SKM-1 treated with dmso at 0.1 percent for 144 hours (cell line): Measurements from ENCODE around the gene GRIA3.
"Not testable (repeated sequence)": the region's sequence is repeated elsewhere in the genome, so short reads cannot be mapped to it uniquely, and the experiment has no call there.

Experiments used
- DNase-seq: peaks from one replicate; lab custom pipeline; 2025; ENCODE audit not compliant: unreplicated experiment; lab: John Stamatoyannopoulos, UW

Gene GRIA3

DNA sequence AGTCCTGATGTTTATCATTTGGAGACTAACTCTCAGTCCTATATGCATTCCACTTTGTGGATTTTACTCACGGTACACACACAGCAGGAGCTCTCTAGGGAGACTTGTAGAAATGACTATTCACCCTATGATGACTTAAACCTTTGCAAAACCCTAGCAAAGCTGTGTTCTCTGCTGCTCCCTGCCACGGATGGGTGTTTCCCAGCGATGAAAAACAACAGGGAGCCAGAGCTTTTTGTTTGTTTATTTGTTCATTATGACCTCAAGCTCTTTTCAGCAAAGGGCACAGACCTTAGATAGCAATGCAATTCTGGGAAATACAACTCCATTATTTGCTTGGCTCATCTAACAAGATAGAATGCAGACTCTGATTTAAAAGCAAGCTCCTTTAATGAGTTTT is 156.6 kb downstream of the GRIA3 start:
- no peak for DNase-seq

DNA sequence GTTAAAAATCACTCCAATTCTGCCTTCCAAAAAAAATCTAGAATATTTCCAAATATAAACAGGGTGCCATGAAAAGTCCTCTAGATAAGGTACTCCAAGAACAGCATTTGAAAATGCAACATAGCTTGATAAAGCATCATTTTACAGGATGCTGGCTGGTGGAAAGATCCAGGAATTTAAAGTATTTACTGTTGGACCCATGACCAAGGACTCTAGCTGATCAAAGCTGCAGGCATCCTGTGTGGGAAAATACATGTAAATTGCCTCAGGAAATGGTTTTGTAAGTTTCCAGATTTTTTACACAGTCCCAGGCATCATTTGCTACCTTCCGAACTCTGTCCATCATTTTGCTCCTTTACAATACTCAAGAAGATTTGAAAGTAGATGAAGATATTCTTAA is 164.4 kb downstream of the GRIA3 start:
- DNase-seq, result no peak

DNA sequence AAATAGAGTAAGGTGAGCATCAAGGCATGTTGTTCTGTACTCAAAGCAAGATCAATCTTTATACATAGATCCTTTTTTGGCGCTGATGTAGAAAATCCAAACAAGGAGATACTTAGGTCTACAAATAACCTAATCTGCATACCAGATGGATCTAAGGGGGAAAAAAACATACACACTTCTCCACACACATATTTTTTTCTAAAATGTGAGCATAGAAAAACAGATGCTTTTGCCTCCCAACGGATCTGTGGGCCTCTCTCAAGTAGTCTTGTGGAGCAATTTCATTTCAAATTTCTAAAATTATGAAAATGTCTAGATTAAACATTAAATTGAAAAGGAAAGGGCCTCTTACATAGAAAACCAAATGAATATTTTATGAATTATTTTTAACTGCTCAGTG is 166.1 kb downstream of the GRIA3 start:
- DNase-seq, result no peak

DNA sequence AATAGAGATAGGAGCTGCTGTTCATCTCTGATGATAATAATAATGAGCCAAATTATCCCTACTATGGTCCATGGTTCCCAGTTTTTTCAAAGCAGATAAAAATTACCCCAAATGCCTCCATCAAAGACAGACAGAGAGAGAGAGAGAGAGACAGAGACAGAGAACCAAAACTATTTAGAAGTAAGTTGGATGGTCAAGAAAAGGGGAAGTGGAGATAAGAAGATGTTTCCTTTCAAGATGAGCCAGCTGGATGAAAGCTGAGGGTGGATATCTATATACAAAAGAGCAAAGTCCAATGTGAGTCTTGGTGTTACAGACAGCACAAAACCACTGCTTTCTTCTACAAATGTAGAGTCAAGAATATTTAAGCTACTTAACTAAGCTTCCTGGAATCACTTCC is 173.9 kb downstream of the GRIA3 start:
- no peak for DNase-seq

DNA sequence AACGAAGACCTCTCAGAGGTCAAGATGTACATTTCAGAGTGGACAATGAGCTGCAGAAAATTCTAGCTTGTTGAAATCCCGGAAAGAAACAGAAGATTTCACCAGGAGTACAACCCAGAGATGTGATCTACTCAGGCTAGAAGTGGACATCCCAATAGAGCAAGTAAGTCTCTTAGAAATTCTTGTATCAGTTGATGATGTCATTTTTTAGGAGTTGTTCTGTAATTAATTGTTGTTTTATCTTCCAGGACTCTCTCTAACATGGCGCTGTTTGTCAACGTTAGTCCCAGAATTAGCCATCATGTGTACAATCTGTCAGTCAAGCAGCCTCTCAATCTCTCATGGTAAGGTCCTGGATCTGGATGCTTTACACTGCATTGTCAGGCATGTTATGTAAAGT is 174.4 kb downstream of the GRIA3 start:
- DNase-seq, result no peak

DNA sequence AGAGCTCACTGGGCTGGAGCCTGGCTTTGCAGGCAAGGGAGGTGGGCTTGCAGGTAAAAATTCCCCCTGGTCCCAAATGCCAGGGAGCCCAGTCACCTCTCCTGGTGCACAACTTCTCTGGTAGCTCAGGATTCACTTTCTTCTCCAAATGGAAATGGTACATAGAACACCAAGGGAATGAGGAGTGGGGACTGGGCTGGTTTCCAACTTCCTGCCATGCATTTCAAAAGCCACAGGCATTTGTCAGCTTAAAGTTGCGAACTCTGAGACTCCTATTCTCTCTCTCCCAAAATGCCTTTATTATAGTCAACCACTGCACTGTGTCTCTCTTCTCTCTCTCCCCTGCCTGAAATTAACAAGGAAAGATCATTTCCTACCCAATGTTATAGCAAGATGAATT is 177.3 kb downstream of the GRIA3 start:
- no peak for DNase-seq

DNA sequence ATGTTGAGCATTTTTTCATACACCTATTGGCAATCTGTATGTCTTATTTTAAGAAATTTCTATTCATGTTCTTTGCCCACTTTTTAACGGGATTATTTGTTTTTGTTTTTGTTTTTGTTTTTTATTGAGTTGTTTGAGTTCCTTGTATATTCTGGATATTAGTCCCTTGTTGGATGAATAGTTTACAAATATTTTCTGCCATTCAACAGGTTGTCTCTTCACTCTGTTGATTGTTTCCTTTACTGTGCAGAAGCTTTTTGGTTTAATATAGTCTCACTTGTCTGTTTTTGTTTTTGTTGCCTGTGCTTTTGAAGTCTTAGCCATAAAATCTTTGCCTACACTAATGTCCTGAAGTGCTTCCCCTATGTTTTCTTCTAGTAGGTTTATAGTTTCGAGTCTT is 202.1 kb downstream of the GRIA3 start:
- DNase-seq, result not testable (repeated sequence)

DNA sequence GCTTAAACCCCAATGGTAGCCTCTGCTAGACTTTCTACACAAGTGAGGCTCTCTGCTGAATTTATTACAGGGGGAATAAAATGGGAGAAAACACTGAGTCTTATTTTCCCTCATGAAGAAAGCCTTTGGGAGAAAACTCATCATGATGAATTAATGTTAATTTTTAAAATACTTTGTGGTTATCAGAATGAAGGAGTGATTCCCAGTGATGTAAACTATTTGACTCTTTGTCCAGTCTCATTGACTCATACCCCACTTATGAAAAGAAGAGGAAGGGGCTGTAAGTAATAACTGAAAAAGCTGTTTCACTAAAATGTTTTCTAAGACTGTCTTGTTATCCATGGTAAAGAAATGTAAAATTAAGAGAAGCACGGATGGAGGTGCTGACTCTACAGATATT is 208.8 kb downstream of the GRIA3 start:
- DNase-seq, result no peak

DNA sequence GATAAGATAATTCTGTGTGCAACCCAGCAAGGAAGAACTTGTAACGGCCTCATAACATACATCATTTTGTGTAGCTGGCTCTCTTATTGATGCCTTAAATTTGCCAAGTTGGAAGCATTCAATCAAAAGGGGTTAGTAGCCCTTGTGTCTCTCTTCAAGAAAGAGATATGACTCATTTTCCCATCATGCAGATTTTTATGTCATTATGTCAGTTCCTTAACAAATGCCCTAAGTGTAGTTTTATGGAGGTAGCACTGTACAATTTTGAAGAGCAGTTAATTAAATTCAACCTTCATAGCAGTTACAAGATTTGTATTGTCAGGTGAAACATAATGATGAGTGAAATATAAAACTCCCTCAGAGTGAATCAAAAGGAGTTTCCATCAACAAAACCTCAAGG is 215.6 kb downstream of the GRIA3 start:
- no peak for DNase-seq

DNA sequence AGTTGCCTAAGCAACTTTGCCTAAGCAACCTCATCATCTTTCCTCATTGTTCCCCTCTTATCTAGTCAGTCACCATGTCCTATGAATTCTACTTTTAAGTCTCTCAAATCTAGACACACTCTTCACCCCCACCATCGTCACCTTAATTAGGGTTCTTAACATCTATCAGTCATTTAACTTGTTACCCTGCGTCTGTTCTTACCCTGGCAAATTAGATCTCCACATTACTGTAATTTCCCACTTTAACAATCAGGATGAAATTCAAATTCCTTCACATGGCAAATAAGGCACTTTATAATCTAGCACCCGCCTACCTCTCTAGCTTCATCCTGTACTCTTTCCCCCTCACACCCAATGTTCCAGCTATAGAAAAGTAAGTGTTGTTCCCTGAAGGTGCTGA is 221.2 kb downstream of the GRIA3 start:
- no peak for DNase-seq

DNA sequence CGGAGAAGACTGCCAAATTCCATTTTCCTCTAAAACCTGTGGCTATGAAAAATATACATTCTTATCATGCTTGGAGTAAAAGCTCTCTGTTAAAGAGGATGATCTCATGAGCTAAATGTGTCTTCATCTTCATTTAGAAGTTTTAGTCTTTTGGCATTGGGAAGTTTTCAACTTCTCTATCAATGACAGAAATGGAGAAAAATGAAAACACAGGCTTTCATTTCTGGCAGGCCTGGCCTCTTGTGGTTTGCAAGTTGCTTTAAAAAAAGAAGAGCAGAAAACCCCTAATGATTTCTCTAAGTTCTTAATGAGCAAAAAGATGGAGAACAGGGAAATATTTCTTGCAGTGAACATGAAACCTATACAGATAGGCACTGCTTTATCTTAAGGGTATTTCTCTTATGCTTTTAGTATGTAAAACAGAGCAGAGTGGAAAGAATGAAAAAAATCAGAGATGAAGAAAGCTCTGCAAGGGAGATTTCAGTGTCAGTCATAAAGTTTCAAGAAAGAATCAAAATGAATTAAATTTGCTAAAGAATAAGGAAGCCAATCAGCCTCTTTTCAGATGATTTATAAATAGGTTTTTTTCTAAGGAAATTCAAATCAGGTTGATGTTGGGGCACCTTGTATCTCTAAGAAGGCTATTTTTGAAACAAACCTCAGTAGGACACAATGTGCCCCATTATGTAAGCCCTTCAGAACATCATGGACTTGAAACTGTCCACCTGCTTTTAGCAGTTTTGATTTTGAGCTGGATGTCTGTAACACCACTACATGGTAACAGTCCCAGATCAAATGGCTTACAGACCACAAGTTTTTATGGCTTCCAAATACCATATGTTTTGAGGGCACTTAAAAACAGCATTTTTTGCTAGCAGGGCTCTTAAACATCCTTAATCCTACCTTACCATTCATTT is 225.0 kb downstream of the GRIA3 start:
- no peak for DNase-seq

DNA sequence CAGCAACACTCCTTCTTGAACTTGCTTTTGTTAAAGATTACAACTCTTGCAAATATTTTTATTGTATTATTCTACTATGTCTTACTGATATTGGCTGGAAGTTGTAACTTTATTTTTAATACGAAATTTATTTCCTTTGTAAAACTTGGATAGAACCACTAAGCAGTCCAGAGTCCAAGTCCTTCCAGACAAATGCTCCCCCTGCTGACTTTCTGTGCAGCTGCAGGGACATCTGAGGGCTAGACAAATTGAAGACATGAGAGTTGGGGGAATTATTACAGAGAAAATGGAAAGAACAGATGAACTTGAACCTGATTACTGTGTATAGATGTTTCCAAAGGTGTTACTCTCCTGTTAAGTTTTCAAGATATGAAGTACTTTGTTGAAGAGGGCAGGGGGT is 238.8 kb downstream of the GRIA3 start:
- DNase-seq, result no peak

DNA sequence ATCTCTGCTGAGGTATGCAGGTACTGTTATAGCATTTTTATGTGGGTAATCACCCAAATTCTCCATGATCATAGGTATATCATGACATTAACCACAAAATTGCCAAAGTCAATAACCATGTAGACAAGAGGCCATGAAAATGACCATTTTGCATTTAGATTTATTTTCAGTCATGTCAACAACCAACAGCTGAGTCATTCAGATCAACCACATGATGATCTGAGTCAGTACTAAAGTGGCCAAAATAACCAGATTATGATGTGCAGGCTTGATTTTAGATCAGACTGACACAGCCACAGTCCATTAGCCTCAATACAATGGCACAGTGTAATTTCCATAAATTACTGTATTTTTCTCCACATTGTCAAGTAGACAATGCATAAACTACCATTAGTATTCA is 240.5 kb downstream of the GRIA3 start:
- DNase-seq, result no peak

DNA sequence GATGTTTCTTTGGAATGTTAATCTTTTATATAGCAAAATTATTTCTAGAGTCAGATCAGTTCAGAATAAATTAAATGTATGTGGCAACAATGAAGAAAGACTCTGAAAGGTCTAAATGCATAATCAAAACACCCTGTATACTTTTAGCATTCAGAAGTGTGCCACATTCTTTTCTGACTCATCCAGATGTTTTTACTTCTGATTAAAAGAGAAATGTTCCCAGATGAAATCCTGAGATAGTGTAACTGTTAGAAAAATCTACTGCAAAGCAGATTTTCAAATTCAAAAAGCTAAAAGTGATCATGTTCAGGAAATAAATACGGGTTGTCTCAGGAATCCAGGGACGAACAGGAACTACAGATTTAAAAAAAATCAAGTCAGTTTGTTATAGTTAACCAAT is 241.4 kb downstream of the GRIA3 start:
- no peak for DNase-seq

DNA sequence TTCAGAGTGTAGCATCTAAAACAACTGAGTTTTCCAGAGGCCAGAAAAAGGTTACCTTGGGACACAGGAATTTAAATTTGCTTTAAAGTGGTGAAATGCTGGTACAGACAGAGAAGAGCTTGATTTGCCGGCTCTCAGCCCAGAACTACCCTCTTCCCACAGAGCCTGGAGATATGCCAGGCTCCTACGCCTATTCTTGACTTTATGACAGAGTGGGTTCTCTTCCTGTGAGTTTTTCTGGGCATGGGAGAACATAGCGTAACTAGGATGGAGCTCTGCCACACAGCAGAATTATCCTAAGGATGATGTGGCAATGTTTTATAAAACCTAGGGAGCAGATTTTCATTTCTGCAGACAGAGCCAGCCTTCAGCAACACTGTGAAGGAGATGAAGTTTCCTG is 241.8 kb downstream of the GRIA3 start:
- DNase-seq, result no peak

DNA sequence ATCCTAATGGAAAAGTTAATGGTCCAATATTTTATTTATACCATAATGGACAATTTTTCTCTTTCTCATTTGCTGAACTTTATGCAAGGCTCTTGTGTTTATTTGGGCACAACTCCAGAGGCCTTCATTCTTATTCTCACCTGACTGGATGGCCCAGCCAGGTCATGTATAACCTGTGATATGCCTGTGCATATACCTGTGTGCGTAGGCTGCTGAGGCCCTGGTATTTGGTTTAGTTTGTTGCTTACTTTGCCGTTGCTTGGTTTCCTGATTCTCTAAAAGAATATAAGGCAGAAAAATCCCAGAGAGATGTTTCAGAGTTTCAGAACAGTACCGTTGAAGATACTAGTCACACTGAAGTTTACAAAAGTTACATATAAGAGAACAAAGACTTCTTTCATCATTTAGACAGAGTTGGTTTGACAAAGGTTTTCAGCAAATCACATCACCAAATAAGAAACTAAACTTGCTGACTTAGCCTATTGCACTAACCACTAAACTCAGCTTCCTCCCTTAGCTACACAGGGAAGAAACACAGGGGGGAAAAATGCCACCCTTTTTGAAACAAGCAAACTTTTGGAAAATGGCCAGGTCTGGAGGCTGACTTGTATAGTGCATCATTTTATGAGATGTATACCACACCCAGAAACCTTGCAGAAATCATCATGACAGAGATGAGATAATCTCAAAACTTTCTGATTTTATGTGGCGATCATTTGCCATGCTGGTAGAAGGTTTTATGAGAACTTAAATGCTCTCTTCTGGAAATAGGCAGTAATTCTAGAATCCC is 248.5 kb downstream of the GRIA3 start:
- no peak for DNase-seq

DNA sequence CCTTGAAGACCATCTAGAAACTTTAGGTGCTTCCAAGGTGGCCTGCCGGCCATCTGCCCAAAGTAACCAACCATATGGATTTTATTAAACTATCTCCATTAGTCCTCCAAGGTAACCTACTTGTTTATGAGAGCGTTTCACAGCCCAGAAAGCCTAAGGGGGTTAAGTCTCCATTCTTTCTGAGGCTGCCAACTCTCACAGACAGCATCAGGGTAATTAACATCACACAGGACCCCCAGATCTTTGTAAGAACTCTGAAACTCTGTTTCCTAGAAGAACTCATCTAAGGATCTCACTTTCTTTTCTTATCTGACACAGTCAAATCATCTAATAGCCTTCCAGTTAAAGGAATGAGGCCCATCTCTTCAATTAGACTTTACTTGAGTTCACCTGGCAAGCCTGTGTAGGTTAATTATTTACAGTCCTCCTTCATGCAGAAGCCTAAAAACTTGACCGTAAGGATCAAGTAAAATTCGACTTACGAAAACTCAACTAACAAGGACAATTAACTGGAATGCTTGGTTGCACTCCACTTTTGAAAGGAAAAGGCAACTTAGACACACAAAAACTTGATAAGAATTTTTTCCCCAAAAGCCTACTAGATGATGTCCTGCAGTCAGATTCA is 252.5 kb downstream of the GRIA3 start:
- no peak for DNase-seq

DNA sequence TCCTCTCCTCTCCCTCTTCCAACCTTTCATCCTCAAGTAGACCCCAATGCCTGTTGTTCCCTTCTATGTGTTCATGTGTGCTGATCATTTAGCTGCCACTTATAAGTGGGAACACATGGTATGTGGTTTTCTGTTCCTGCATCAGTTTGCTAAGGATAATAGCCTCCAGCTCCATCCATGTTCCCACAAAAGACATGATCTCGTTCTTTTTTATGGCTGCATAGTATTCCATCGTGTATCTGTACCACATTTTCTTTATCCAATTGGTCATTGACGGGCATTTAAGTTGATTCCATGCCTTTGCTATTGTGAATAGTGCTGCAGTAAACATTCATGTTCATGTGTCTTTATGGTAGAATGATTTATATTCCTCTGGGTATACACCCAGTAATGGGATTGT is 255.8 kb downstream of the GRIA3 start:
- DNase-seq, result not testable (repeated sequence)

DNA sequence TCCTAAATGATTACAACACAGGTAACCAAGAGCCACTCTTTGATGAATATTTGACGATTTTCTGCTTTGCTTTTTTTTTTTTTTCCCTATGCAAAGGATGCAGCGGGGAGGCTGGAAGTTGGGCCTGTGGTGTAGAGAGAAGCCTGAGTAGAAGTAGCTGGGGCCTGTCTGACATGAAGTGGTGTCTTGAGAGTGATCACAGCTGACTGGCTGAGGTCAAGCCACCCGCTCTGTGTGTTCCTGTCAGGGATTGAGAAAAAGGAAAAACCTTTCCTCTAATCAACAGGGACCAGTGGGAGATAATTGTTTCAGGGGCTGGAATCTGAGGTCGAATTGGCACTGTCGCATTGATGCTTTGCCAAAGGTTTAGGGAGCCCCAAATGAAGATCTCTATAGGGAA is 258.7 kb downstream of the GRIA3 start:
- DNase-seq, result no peak

DNA sequence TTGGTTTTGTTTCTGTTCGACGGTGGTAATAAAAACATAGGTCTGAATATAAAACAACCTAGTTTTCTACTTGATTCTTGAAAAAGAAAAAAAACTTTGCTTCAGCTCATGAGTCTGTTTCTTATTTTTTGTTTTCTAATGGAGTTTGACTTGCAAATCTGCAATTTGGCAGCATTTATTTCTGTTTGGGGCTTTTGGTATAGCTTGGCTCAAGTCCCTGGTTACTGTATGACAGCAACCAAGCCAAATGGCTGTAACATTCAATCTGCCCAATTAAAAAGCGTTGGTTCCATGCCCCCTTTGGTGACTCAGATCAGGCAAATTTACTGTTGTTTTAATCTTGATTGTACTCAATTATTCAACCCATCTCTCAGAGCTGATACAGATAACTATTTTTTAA is 263.4 kb downstream of the GRIA3 start:
- no peak for DNase-seq

DNA sequence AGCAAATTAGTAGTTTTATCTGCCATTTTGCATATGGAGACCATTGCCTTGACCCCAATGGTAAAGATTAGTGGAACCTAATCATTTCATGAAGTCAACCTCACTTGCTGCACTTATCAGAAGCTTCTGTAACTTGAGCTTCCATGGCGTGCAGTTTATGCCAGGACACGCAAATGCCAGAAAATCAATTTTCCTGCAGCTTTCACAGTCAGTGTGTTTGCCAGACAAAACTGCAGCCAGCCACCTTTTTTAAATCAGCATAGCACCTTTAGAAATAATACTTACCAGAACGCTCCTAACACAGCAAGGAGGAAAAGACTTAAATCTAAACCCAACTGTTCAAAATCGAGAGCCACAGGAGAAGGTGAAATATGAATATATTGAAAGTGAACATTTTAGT is 265.3 kb downstream of the GRIA3 start:
- DNase-seq, result no peak

DNA sequence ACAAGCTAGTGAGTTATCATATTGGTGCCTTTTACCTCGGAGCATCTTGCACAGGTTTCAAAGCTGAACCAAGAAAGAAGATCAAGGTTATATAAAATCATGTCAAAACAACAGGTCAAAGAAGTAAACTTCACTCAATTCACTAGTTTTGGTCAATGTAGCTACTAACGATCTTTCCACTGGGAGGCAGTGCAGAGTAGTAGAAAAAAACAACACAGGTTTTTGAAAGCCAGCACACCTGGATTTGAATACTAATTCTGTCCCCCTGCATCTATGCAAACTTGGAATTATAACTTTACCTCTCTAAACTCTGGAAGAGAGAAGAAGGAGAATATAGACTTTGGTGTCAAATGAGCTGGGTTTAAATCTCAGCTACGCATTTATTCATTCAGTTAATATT is 266.1 kb downstream of the GRIA3 start:
- no peak for DNase-seq
